ENCODE results near the gene MFNG.

Gene MFNG

GRCh38 chr22:37421468-37421877, 64.7 kb downstream of the MFNG start:
- no peak for DNase-seq (ENCODE audit: low spot score)

GRCh38 chr22:37420686-37421467, 65.3 kb downstream of the MFNG start:
- DNase-seq (ENCODE audit: low spot score), result no peak

GRCh38 chr22:37419969-37420685, 66.1 kb downstream of the MFNG start:
- DNase-seq (ENCODE audit: low spot score), result peak; percentile 8

- DNase-seq (ENCODE audit: low spot score), result no peak
Observed at GRCh38 chr22:37419370-37419968, 66.7 kb downstream of the MFNG start.

Measured in CD4-positive, alpha-beta T cell treated with Interleukin-2 at 100 ng/mL for 4 hours (primary cell).